Transverse colon (tissue), 4 donors: ENCODE data around the gene SPATA2L. TPM values are rescaled to one million over a fixed set of nuclear protein-coding genes. Genes with fewer than 3 reads are reported as not detected.

Source experiments
- DNase-seq: peaks from one replicate; pipeline ENCODE4 v3.0.0-alpha.2; 2019
- H3K27ac ChIP-seq, 4 donors: fragments of 200-600 bp; sonication (generic); 2 replicates each; pipeline ENCODE4 v1.5.1; 2016 to 2018; ENCODE audit warnings: inconsistent platforms in 4 of 4
- H3K27me3 ChIP-seq: fragments of 200-600 bp; sonication (generic); 2 replicates; pipeline ENCODE4 v1.5.1; 2017; ENCODE audit warnings: inconsistent platforms
- H3K36me3 ChIP-seq, 4 donors: fragments of 200-600 bp; sonication (generic); 2 replicates each; pipeline ENCODE4 v1.5.1; 2017 to 2019; ENCODE audit warnings: inconsistent platforms in 4 of 4
- H3K4me1 ChIP-seq, 4 donors: fragments of 200-600 bp; sonication (generic); 2 replicates each; pipeline ENCODE4 v1.5.1; 2017 to 2020; ENCODE audit warnings: inconsistent platforms in 4 of 4
- H3K4me3 ChIP-seq, 4 donors: fragments of 200-600 bp; sonication (generic); 1 replicate in 1 of 4; 2 replicates in 3 of 4; pipeline versions ENCODE4 v1.5.1 to v1.6.1; 2017 to 2019; ENCODE audit warnings: inconsistent platforms in 4 of 4
- H3K9me3 ChIP-seq, 2 donors: fragments of 200-600 bp; sonication (generic); 2 replicates each; pipeline ENCODE4 v1.5.1; 2017 to 2019; ENCODE audit warnings: inconsistent platforms in 2 of 2
- EP300 ChIP-seq: sonication (generic); formaldehyde crosslinking; IDR thresholded peaks from one replicate; pipeline ENCODE4 v1.6.1; 2017; ENCODE audit warnings: antibody characterized with exemption, low read depth
- POLR2A ChIP-seq: fragments of 450-650 bp; IDR thresholded peaks from one replicate; pipeline ENCODE4 v1.6.1; 2016; ENCODE audit warnings: antibody characterized with exemption, mild to moderate bottlenecking, moderate library complexity
- POLR2AphosphoS5 ChIP-seq, 3 donors: sonication (generic); formaldehyde crosslinking; IDR thresholded peaks; one replicate each; pipeline ENCODE4 v1.6.1; 2016; ENCODE audit warnings: antibody characterized with exemption in 3 of 3
- WGBS, 2 donors: methylation state at CpG; one replicate each; pipeline ENCODE4 v1.1.5; 2018; ENCODE audit warnings: low coverage in 1 of 2; 5-methylcytosine and 5-hydroxymethylcytosine counted together
- in situ Hi-C, 4 donors: fragments of 200-750 bp; cut with MboI; loops; one replicate each; pipeline versions ENCODE4 v1.15.0 to v1.15.1; 2017; ENCODE audit warnings: low sequenced_read_pairs in 3 of 4, low pct_ligation_motif_present in 1 of 4, low pct_unique_long_range_greater_than_20kb in 1 of 4
- intact Hi-C: fragments of 100-400 bp; cut with DNase I; formaldehyde crosslinking; loops from one replicate; pipeline ENCODE4 v1.15.1; 2023; ENCODE audit warnings: low total_unique reads
- total RNA-seq, 4 donors: library from RNA; depleted of rRNA; stranded (reverse); fragments of >200 nt; gene quantifications; one replicate each; pipeline ENCODE4 v1.1.0, GENCODE V29; 2016
- TF ChIP-seq, protein P1 (sequence below), 5 experiments: fragments of 200-600 bp in 3 of 5; fragments of 450-650 bp in 2 of 5; sonication (generic) in 3 of 5; IDR thresholded peaks; 1 replicate in 2 of 5; 2 replicates in 3 of 5; pipeline ENCODE4 v1.5.1; 2016 to 2017; ENCODE audit warnings: antibody characterized with exemption in 5 of 5, inconsistent platforms in 3 of 5, mild to moderate bottlenecking in 2 of 5, moderate library complexity in 1 of 5

Gene SPATA2L
- total RNA-seq, 4 donors from 2014 or later: 30.8 to 83.0 (median 60.6) TPM

DNA sequence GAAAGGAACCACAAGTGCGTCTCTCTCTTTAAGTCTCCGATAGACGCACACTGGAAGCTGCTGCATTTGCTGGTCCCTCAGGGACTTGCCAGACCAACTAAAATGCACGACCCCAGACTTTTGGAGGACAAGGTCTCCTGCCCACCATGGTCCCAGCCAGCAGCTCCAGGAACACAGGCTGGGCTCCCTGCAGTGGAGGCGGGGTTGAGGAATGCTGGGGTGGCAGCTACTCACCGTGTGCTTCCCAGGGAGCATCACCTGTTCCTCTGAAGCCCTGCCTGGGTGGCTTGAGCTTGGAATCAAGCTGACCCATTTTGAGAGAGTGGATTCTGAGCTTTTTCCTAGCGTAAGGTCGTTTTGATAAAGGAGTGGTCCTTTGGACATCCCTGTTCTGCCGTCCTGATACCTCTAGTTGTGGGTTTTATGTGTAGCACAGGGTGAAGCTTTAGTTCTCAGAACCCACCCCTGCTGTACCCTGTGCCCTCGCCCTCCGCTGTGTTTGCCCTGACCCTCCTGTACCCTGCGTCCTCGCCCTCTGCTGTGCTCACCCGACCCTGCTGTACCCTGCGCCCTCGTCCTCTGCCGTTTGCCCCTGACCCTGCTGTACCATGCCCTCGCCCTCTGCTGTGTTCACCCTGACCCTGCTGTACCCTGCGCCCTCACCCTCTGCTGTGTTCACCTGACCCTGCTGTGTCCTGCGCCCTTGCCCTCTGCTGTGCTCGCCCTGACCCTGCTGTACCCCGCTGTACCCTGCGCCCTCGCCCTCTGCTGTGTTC is 30.8 kb upstream of the SPATA2L start:
- H3K36me3 ChIP-seq: peaks cover 0 to 67% (median 32%) of the 10 kb centered on the region in 4 donors
- H3K4me1 ChIP-seq: no peaks in the 10 kb centered on the region
- in situ Hi-C loops: no loop called here
- TF ChIP-seq EP300: no peak
- no peak for TF ChIP-seq POLR2A
- TF ChIP-seq, protein P1, sequence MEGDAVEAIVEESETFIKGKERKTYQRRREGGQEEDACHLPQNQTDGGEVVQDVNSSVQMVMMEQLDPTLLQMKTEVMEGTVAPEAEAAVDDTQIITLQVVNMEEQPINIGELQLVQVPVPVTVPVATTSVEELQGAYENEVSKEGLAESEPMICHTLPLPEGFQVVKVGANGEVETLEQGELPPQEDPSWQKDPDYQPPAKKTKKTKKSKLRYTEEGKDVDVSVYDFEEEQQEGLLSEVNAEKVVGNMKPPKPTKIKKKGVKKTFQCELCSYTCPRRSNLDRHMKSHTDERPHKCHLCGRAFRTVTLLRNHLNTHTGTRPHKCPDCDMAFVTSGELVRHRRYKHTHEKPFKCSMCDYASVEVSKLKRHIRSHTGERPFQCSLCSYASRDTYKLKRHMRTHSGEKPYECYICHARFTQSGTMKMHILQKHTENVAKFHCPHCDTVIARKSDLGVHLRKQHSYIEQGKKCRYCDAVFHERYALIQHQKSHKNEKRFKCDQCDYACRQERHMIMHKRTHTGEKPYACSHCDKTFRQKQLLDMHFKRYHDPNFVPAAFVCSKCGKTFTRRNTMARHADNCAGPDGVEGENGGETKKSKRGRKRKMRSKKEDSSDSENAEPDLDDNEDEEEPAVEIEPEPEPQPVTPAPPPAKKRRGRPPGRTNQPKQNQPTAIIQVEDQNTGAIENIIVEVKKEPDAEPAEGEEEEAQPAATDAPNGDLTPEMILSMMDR (IDR thresholded peaks at IDR 0.05): no peak
- TF ChIP-seq POLR2AphosphoS5 (IDR thresholded peaks at IDR 0.05): no peak
- no peak for DNase-seq
- intact Hi-C loops: no loop called here
- no peak overlapping the region for H3K4me3 ChIP-seq
- no peaks in the 10 kb centered on the region for H3K27me3 ChIP-seq
- H3K27ac ChIP-seq: no peak overlapping the region
- WGBS, 2 donors: 87 to 96% methylated on average over 18 to 24 of the region's 24 CpGs
- no peaks in the 10 kb centered on the region for H3K9me3 ChIP-seq

DNA sequence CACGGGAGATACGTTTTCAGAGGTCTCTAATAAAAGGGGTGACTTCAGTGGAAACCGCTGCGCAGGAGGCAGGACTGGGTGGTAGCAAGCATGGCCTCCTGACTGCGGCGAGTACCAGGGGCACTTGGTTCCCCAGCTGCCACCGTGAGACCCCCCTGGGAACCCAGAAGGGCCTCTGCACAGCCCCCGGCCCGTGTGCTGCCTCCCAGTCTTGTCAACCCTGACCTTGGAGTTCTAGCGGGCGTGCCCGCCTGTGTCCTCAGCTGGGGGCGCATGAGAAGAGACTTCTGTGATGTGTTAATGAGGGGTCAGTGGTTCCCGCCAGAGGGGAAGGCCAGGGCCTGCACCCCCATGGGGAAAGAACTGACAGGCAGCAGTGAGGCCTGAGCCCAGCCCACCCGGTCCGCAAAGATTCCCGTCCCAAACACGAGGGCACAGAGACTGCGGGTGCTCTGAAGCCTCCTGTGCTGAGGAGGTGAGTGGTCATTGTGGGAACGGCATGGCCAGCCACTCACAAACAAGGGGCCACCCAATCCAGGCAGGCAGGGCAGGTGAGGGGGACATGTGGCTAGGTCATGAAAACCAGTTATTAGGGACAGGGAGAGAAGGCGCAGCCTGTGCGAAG is 29.2 kb upstream of the SPATA2L start:
- peaks cover 0 to 55% (median 27%) of the 10 kb centered on the region in 4 donors for H3K36me3 ChIP-seq
- intact Hi-C loops (no loop called here), in situ Hi-C loops (no loop called here)
- no peaks in the 10 kb centered on the region for H3K4me1 ChIP-seq
- TF ChIP-seq POLR2A (no peak), EP300 (no peak), POLR2AphosphoS5 (IDR thresholded peaks at IDR 0.05) (no peak)
- TF ChIP-seq, protein P1 (IDR thresholded peaks at IDR 0.05): no peak
- no peak for DNase-seq
- H3K27me3 ChIP-seq: no peaks in the 10 kb centered on the region
- WGBS, 2 donors: 20 to 81% methylated on average over 1 to 21 of the region's 22 CpGs
- no peak overlapping the region for H3K27ac ChIP-seq
- no peak overlapping the region for H3K4me3 ChIP-seq
- H3K9me3 ChIP-seq: no peaks in the 10 kb centered on the region

DNA sequence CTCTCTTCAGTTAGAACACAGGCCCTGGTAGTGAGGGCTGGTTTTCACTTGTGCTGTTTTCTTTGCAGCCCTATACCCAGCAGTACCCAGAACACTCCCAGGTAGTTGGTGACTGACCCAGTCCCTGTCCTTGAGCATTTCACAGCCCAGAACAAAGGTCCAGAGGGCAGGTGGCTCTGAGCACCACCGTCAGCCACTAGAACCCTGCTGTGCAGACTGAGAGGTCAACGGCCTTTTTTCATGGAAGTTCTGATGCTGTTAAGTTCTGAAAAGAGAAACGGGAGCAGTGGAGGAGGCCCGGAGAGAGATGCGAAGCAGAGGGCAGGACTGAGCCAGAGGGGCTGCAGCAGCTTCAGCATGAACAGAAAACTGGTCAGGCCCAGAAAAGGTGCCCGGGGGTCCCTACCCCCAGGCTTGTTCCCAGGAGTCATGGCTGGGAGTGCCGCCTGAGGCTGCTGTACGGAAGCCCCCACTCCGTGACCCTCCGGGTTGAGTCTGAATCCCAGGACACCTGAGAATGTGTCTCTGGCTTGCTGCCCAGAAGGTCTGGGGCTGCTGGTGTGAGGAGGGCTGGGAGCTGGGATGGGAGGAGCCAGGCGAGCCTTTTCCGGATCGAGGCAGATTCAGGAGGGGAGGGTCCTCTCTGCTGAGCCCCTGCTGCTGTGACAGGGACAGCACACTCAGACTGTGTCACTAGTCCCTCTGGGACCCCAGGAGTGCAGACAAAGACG is 28.5 kb upstream of the SPATA2L start:
- WGBS, 2 donors: 86% methylated on average over 14 of the region's 14 CpGs; no CpG with 5 or more reads in 1 of the 2 donors
- Histone ChIP-seq H3K4me3 (no peak overlapping the region), H3K27me3 (no peaks in the 10 kb centered on the region), H3K4me1 (no peaks in the 10 kb centered on the region), H3K27ac (no peak overlapping the region), H3K9me3 (no peaks in the 10 kb centered on the region), H3K36me3 (peaks cover 0 to 49% (median 23%) of the 10 kb centered on the region in 4 donors)
- no peak for DNase-seq
- intact Hi-C loops: no loop called here
- in situ Hi-C loops: no loop called here
- TF ChIP-seq EP300 (no peak), POLR2AphosphoS5 (IDR thresholded peaks at IDR 0.05) (no peak), POLR2A (no peak)
- TF ChIP-seq, protein P1 (IDR thresholded peaks at IDR 0.05): no peak

DNA sequence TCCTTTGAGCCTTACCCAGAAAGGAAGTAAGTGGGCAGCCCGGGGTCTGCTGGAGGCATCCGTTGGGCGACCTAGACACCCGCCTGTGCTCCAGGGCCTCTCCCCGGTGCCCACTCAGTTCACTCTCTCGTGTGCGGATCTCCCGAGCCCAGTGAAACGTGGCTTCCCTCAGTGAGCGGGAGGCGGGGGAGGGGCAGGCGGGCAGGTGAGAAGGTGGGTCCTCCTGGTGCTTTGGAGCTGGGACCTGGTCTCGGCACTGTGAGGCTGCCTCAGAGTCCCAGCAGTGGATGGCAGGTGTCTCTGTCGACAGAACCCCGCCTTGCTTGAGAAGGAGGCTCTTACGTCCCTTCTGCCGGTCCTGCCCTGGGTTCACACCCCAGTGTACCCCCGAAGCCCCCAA is 27.8 kb upstream of the SPATA2L start:
- intact Hi-C loops: no loop called here

More for the DNA sequence above, 27.8 kb upstream of the SPATA2L start:
- H3K4me1 ChIP-seq: peaks cover 0 to 2% (median 0%) of the 10 kb centered on the region in 4 donors
- in situ Hi-C loops: no loop called here
- H3K4me3 ChIP-seq: no peak overlapping the region
- no peaks in the 10 kb centered on the region for H3K27me3 ChIP-seq
- no peaks in the 10 kb centered on the region for H3K9me3 ChIP-seq
- H3K36me3 ChIP-seq: peaks cover 0 to 42% (median 20%) of the 10 kb centered on the region in 4 donors
- no peak for DNase-seq
- no peak overlapping the region for H3K27ac ChIP-seq
- 94% methylated on average over 13 of the region's 18 CpGs; no CpG with 5 or more reads in 1 of the 2 donors for WGBS, 2 donors
- TF ChIP-seq, protein P1 (IDR thresholded peaks at IDR 0.05): no peak
- TF ChIP-seq EP300 (no peak), POLR2AphosphoS5 (IDR thresholded peaks at IDR 0.05) (no peak), POLR2A (no peak)
